HUDEP-2 (cell line): ENCODE measurements around the gene KATNBL1.
A peak's percentile ranks its signal among the peaks of the same experiment; 100 is the strongest.
"Not testable (repeated sequence)": the region's sequence is repeated elsewhere in the genome, so short reads cannot be mapped to it uniquely, and the experiment has no call there.

Experiments
- DNase-seq, 76 experiments: peaks; one replicate each; lab custom pipeline; 2025; ENCODE audit not compliant: unreplicated experiment in 76 of 76; lab: John Stamatoyannopoulos, UW

KATNBL1 gene

GRCh38 chr15:34120420-34120819 lies 89.5 kb downstream of the KATNBL1 start:
- not testable (repeated sequence) for DNase-seq

DNA sequence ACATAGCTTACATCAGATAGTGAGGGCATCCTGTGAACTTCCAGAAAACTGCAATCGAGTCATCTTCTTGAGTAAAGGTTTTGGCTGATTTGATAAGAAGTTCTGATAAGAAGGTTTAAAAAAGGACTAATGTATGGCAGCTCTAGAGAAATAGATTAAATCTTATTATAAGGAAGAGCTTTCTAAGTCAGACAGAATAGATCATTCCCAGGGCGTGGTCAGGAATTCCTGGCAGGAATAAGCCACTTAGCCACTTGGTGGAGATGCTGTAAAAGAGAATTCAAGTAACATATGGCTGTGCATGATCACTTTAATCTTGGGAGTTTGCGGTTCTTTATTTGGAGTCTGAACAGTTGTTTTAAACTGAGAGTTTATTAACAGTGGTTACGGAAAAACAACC lies 90.6 kb downstream of the KATNBL1 start:
- no peak for DNase-seq

- DNase-seq = no peak
Observed at GRCh38 chr15:34116620-34117019, 93.3 kb downstream of the KATNBL1 start.

DNA sequence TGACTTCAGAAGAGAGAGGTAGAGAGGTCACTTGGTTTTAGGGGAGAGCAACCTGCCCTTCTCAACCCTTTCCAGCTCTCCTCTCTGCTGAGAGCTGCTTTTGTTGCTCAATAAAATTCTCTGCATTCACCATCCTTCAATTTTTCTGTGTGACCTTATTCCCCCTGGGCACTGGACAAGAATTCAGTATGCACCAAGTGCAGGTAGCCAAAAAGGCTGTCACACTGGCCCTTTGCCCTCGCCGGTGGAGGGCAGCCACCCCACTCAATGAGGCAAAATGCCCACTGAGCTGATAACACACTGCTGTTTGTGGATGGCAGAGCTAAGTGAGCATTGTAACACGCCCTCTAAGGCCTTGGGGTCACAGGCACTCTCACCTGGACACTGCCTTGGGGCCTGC lies 95.2 kb downstream of the KATNBL1 start:
- DNase-seq = no peak

DNA sequence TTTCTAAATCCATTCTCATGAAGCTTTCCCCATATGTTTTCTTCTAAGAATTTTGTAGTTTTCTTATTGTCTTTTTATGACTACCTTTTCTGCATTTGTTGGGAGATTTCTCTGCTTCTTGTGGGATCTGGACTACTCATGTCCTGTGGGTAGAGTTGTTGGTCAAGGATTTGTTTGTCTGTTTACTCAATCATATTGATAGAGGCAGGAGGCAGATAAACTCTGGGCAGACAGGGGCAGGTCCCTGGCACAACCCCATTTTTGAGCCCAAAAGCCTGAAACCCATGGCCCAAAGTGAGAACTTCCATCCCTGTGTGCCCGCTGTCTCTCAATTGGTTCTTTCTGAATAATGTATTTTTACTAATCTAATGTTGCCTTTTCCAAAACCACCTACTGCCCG lies 95.7 kb downstream of the KATNBL1 start:
- DNase-seq = no peak

- DNase-seq = no peak
Observed at GRCh38 chr15:34111488-34111887, 98.4 kb downstream of the KATNBL1 start.

GRCh38 chr15:34109797-34110663 lies 99.9 kb downstream of the KATNBL1 start:
- peak in 19 of 76 experiments; percentile 1 to 31 (median 17) for DNase-seq

GRCh38 chr15:34107315-34107714 lies 102.6 kb downstream of the KATNBL1 start:
- no peak for DNase-seq

- DNase-seq = no peak
Observed at GRCh38 chr15:34106423-34106822, 103.5 kb downstream of the KATNBL1 start.

GRCh38 chr15:34102175-34102925 lies 107.5 kb downstream of the KATNBL1 start:
- no peak for DNase-seq

DNA sequence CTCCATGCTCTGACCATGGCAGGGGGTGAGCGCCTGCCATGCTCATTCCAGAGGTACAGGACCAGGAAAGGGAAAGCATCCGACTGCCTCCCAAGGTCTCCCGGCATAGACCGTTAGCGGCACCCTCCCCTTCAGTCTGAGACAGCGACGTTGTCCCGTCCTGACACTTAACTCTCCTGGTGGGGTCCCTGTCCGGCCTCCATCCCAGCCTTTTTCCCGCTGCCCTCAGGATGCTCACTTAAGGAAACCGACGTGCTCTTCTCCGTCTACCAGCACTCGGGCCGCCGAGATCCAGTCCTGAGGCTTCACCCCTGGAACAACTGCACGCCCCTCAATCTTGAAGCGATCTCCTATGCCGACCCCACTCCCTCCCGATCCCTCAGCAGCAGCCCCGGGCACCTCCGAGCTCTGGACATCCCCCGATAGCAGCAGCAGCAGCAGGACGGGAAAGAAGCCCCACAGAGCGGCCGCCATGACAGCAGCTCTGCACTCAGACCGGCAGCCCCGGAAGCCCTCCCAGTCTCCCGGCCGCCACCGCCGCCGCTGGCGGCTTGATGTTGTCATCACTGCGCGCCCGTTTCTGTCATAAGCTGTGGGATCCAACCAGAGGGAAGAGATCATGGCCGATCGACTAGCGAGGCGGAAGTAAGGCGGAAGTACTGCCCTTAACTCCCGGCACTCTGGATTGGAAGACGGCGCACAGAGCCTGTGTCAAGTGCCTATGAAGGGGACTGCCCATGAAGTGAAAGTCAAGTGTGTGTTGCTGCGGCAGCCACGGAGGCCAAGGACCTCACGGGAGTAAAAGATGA lies 108.3 kb downstream of the KATNBL1 start, which contains the start of the genes EMC7 and PGBD4:
EMC7 (minus strand) TSS at position 497 of the 809 bp plus-strand sequence; CDS start at position 474, 23 bp downstream.
PGBD4 (plus strand) TSS at position 718 of the 809 bp plus-strand sequence. CDS start 449 bp downstream, outside the sequence.
- DNase-seq = peak; percentile 15 to 98 (median 96)

GRCh38 chr15:34099914-34100313 lies 110.0 kb downstream of the KATNBL1 start:
- no peak for DNase-seq
